Ishikawa (cell line): Measurements from ENCODE around the gene DOCK7.

ENCODE experiments used
- EGR1 ChIP-seq: IDR thresholded peaks from 2 replicates; pipeline ENCODE4 v1.6.1; 2012
- TCF12 ChIP-seq: IDR thresholded peaks from 2 replicates; pipeline ENCODE4 v1.6.1; 2012; ENCODE audit warnings: low read depth
- ZBTB7A ChIP-seq: IDR thresholded peaks from 2 replicates; pipeline ENCODE4 v1.6.1; 2012; ENCODE audit warnings: low read depth

- TF ChIP-seq TCF12 (no peak), ZBTB7A (no peak), EGR1 (no peak)
Observed at GRCh38 chr1:62528015-62528414, 160.2 kb downstream of the DOCK7 start.
